ENCODE data around the gene AQP12B. TPM values are rescaled to one million over a fixed set of nuclear protein-coding genes. Genes with fewer than 3 reads are reported as not detected.
A peak's percentile ranks its signal among the peaks of the same experiment; 100 is the strongest.

Gene AQP12B
- total RNA-seq, 4 donors from 2014 or later, result not detected

GRCh38 chr2:240646900-240647502 is 35.7 kb downstream of the AQP12B start:
- TF ChIP-seq CTCF (IDR thresholded peaks at IDR 0.05) (no peak), POLR2A (IDR thresholded peaks at IDR 0.05) (no peak)
- no peak overlapping the region for H3K4me3 ChIP-seq (ENCODE audit: low read depth, poor library complexity, severe bottlenecking)
- intact Hi-C loops (cut with DNase I; ENCODE audit: low total_unique reads), result no loop called here
- peak; percentile 3 to 76 for DNase-seq (ENCODE audit: low spot score in 2 of 2)
- 77 to 78% methylated on average over 26 to 27 of the region's 30 CpGs for WGBS, 2 donors

- H3K4me3 ChIP-seq (ENCODE audit: low read depth, poor library complexity, severe bottlenecking), result no peak overlapping the region
- no peak for TF ChIP-seq CTCF (IDR thresholded peaks at IDR 0.05)
- TF ChIP-seq POLR2A (IDR thresholded peaks at IDR 0.05), result no peak
- 79 to 85% methylated on average over 36 of the region's 36 CpGs for WGBS, 2 donors
- peak in 1 of 2 donors; percentile 10 for DNase-seq (ENCODE audit: low spot score in 2 of 2)
- intact Hi-C loops (cut with DNase I; ENCODE audit: low total_unique reads), result no loop called here
These were observed 36.3 kb downstream of the AQP12B start for GRCh38 chr2:240646176-240646899.

- H3K4me3 ChIP-seq (ENCODE audit: low read depth, poor library complexity, severe bottlenecking), result no peak overlapping the region
- TF ChIP-seq CTCF (IDR thresholded peaks at IDR 0.05) (no peak), POLR2A (IDR thresholded peaks at IDR 0.05) (no peak)
- DNase-seq (ENCODE audit: low spot score in 2 of 2), result peak in 1 of 2 donors; percentile 53
- WGBS, 2 donors, result 81 to 85% methylated on average over 10 of the region's 10 CpGs
- intact Hi-C loops (cut with DNase I; ENCODE audit: low total_unique reads), result no loop called here
These were observed 36.9 kb downstream of the AQP12B start for GRCh38 chr2:240645801-240646175.

GRCh38 chr2:240645346-240645745 is 37.3 kb downstream of the AQP12B start:
- intact Hi-C loops (cut with DNase I; ENCODE audit: low total_unique reads), result no loop called here
- no peak for TF ChIP-seq CTCF (IDR thresholded peaks at IDR 0.05)
- no peak for TF ChIP-seq POLR2A (IDR thresholded peaks at IDR 0.05)
- WGBS, 2 donors, result 78 to 87% methylated on average over 4 to 9 of the region's 10 CpGs
- peak; percentile 6 to 70 for DNase-seq (ENCODE audit: low spot score in 2 of 2)
- no peak overlapping the region for H3K4me3 ChIP-seq (ENCODE audit: low read depth, poor library complexity, severe bottlenecking)

GRCh38 chr2:240644859-240645301 is 37.8 kb downstream of the AQP12B start:
- no peak overlapping the region for H3K4me3 ChIP-seq (ENCODE audit: low read depth, poor library complexity, severe bottlenecking)
- 51 to 69% methylated on average over 8 of the region's 8 CpGs for WGBS, 2 donors
- DNase-seq (ENCODE audit: low spot score in 2 of 2), result peak; percentile 5 to 76
- intact Hi-C loops (cut with DNase I; ENCODE audit: low total_unique reads), result no loop called here
- TF ChIP-seq POLR2A (IDR thresholded peaks at IDR 0.05) (no peak), CTCF (IDR thresholded peaks at IDR 0.05) (no peak)
